Ishikawa (cell line): ENCODE measurements around the gene HLA-DOA.

ENCODE experiments used
- CEBPB ChIP-seq: IDR thresholded peaks from 2 replicates; pipeline ENCODE4 v1.6.1; 2012
- CREB1 ChIP-seq: IDR thresholded peaks from 2 replicates; pipeline ENCODE4 v1.6.1; 2012; ENCODE audit warnings: low read depth
- EGR1 ChIP-seq: IDR thresholded peaks from 2 replicates; pipeline ENCODE4 v1.6.1; 2012
- EP300 ChIP-seq: IDR thresholded peaks from 2 replicates; pipeline ENCODE4 v1.6.1; 2012; ENCODE audit warnings: borderline replicate concordance
- FOXM1 ChIP-seq: IDR thresholded peaks from 2 replicates; pipeline ENCODE4 v1.6.1; 2012; ENCODE audit warnings: low read depth, borderline replicate concordance
- NFIC ChIP-seq: IDR thresholded peaks from 2 replicates; pipeline ENCODE4 v1.6.1; 2012
- RAD21 ChIP-seq: IDR thresholded peaks from 2 replicates; pipeline ENCODE4 v1.6.1; 2012; ENCODE audit warnings: low read depth
- REST ChIP-seq: IDR thresholded peaks from 2 replicates; pipeline ENCODE4 v1.6.1; 2012; ENCODE audit warnings: low read depth, mild to moderate bottlenecking
- TAF1 ChIP-seq: IDR thresholded peaks from 2 replicates; pipeline ENCODE4 v1.6.1; 2012; ENCODE audit warnings: low read depth, mild to moderate bottlenecking
- TCF12 ChIP-seq: IDR thresholded peaks from 2 replicates; pipeline ENCODE4 v1.6.1; 2012; ENCODE audit warnings: low read depth
- TEAD4 ChIP-seq: IDR thresholded peaks from 2 replicates; pipeline ENCODE4 v1.6.1; 2012
- USF1 ChIP-seq: IDR thresholded peaks from 2 replicates; pipeline ENCODE4 v1.6.1; 2012
- YY1 ChIP-seq: IDR thresholded peaks from 2 replicates; pipeline ENCODE4 v1.6.1; 2012; ENCODE audit warnings: low read depth
- ZBTB7A ChIP-seq: IDR thresholded peaks from 2 replicates; pipeline ENCODE4 v1.6.1; 2012; ENCODE audit warnings: low read depth
- TF ChIP-seq, protein P1 (sequence below): IDR thresholded peaks from 2 replicates; pipeline ENCODE4 v1.6.1; 2012

HLA-DOA gene

GRCh38 chr6:32980488-32981038, 28.8 kb downstream of the HLA-DOA start:
- TF ChIP-seq FOXM1 (no peak), USF1 (no peak), TCF12 (no peak), EGR1 (no peak), CEBPB (no peak), TEAD4 (no peak), REST (no peak), YY1 (no peak), ZBTB7A (no peak), EP300 (no peak), CREB1 (no peak), NFIC (no peak), RAD21 (no peak), TAF1 (no peak)
- TF ChIP-seq, protein P1, sequence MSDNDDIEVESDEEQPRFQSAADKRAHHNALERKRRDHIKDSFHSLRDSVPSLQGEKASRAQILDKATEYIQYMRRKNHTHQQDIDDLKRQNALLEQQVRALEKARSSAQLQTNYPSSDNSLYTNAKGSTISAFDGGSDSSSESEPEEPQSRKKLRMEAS, result no peak

GRCh38 chr6:32979720-32980487, 29.5 kb downstream of the HLA-DOA start:
- TF ChIP-seq RAD21 (no peak), NFIC (no peak), EGR1 (no peak), FOXM1 (no peak), TAF1 (no peak), CREB1 (no peak), USF1 (no peak), TCF12 (no peak), ZBTB7A (no peak), REST (no peak)
- TF ChIP-seq, protein P1, result no peak

DNA sequence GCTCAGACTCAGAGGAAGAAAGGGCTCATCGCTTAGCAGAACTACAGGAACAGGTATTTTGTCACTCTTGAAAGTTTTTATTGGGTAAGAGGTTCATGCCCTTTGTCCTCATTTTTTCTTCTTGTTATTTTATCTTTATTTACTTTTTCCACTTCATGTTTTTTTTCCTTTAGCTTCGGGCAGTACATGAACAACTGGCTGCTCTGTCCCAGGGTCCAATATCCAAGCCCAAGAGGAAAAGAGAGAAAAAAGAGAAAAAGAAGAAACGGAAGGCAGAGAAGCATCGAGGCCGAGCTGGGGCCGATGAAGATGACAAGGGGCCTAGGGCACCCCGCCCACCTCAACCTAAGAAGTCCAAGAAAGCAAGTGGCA, 31.5 kb downstream of the HLA-DOA start:
- TF ChIP-seq EGR1 (no peak), RAD21 (no peak), TAF1 (no peak), NFIC (no peak), FOXM1 (no peak), TCF12 (no peak)

DNA sequence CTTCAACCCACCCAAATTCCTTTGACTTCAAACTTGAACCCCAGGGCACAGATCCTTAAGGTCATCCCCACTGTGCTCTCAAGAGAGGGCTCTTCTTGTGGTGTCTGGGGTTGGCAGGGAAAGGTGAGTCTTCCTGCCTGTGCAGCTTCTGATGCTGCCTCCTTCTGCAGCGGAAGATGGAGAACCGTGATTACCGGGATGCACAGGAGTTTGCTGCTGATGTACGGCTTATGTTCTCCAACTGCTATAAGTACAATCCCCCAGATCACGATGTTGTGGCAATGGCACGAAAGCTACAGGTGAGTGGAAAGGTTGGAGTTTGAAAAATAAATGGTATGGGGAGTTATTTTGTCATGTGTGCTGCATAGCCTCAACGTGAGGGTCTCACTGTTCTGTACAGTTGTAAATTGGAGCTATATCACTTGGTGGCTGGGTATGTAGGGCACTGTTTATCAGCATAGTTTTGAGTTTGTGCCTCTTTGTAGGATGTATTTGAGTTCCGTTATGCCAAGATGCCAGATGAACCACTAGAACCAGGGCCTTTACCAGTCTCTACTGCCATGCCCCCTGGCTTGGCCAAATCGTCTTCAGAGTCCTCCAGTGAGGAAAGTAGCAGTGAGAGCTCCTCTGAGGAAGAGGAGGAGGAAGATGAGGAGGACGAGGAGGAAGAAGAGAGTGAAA, 32.0 kb downstream of the HLA-DOA start:
- TF ChIP-seq ZBTB7A, result no peak
- TF ChIP-seq CREB1, result no peak
- no peak for TF ChIP-seq REST
- no peak for TF ChIP-seq RAD21
